Measurements from ENCODE around the gene RBFOX1. TPM values are rescaled to one million over a fixed set of nuclear protein-coding genes. Genes with fewer than 3 reads are reported as not detected.

Gene RBFOX1
- polyA plus RNA-seq, 1 donor from 2014 or later = 56.8 TPM

DNA sequence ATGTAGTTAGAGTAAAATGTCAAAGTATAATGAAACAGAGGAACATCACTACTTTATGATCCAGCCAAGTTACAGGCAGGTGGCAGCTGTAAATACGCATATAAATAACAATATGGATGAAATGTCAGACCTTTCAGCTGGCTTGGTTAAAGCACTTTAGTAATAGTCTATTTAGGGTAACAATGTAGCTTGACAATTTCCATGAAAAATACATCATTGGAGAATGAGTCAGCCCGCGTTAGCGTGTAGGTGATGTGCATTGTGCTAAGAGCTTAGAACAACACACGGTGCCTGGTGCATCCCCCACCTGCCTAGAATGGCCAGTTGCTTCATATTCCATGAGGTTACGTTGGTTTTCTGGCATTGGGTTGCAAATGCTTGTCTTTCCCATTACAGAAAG, 119.4 kb downstream of the RBFOX1 start:
- Histone ChIP-seq H3K27me3 (ENCODE audit: insufficient read depth, low read depth, low read length) (no peaks in the 10 kb centered on the region), H2AFZ (ENCODE audit: low read depth, low read length) (no peak overlapping the region), H4K20me1 (ENCODE audit: insufficient read depth) (no peaks in the 10 kb centered on the region), H3K9ac (ENCODE audit: low read length) (no peak overlapping the region), H3F3A (ENCODE audit: insufficient read depth, low read length, poor library complexity, severe bottlenecking) (no peaks in the 10 kb centered on the region), H3K9me3 (ENCODE audit: low read length) (no peaks in the 10 kb centered on the region), H3K4me2 (ENCODE audit: low read length) (no peak overlapping the region), H3K79me2 (replicated peaks; ENCODE audit: insufficient read depth, low read length) (no peaks in the 10 kb centered on the region), H3K36me3 (ENCODE audit: insufficient read depth, low read length) (no peaks in the 10 kb centered on the region), H3K27ac (ENCODE audit: low read length) (peak overlapping the region; percentile 60), H3K4me3 (ENCODE audit: low read length) (peak overlapping the region; percentile 23), H3K9me2 (ENCODE audit: insufficient read depth, low read length) (no peaks in the 10 kb centered on the region)
- TF ChIP-seq TAF1 (IDR thresholded peaks at IDR 0.05; ENCODE audit: low read depth) = no peak
- peak; percentile 32 for TF ChIP-seq RAD21 (conservative IDR thresholded peaks at IDR 0.05)
- peak; percentile 18 for TF ChIP-seq SMC3 (conservative IDR thresholded peaks at IDR 0.05; ENCODE audit: poor library complexity)
- TF ChIP-seq CTCF (IDR thresholded peaks at IDR 0.05; ENCODE audit: poor library complexity, severe bottlenecking) = no peak
- no peak for TF ChIP-seq EZH2 (IDR thresholded peaks at IDR 0.05; ENCODE audit: borderline replicate concordance, insufficient read depth, low read length, poor library complexity, severe bottlenecking)
- no peak for TF ChIP-seq MXI1 (conservative IDR thresholded peaks at IDR 0.05; ENCODE audit: poor library complexity, severe bottlenecking)
- peak; percentile 87 for TF ChIP-seq EP300 (conservative IDR thresholded peaks at IDR 0.05; ENCODE audit: poor library complexity, severe bottlenecking)
- TF ChIP-seq REST (IDR thresholded peaks at IDR 0.05; ENCODE audit: borderline replicate concordance) = no peak
- TF ChIP-seq POLR2AphosphoS5 (IDR thresholded peaks at IDR 0.05) = peak; percentile 87

- Histone ChIP-seq H2AFZ (ENCODE audit: low read depth, low read length) (no peak overlapping the region), H3K9me2 (ENCODE audit: insufficient read depth, low read length) (no peaks in the 10 kb centered on the region), H4K20me1 (ENCODE audit: insufficient read depth) (no peaks in the 10 kb centered on the region), H3K9me3 (ENCODE audit: low read length) (no peaks in the 10 kb centered on the region), H3K4me2 (ENCODE audit: low read length) (no peak overlapping the region), H3K27ac (ENCODE audit: low read length) (no peak overlapping the region), H3F3A (ENCODE audit: insufficient read depth, low read length, poor library complexity, severe bottlenecking) (no peaks in the 10 kb centered on the region), H3K4me3 (ENCODE audit: low read length) (no peak overlapping the region), H3K79me2 (replicated peaks; ENCODE audit: insufficient read depth, low read length) (no peaks in the 10 kb centered on the region), H3K9ac (ENCODE audit: low read length) (no peak overlapping the region), H3K36me3 (ENCODE audit: insufficient read depth, low read length) (no peaks in the 10 kb centered on the region), H3K27me3 (ENCODE audit: insufficient read depth, low read depth, low read length) (no peaks in the 10 kb centered on the region)
- TF ChIP-seq REST (IDR thresholded peaks at IDR 0.05; ENCODE audit: borderline replicate concordance) = no peak
- TF ChIP-seq MXI1 (conservative IDR thresholded peaks at IDR 0.05; ENCODE audit: poor library complexity, severe bottlenecking) = no peak
- no peak for TF ChIP-seq CTCF (IDR thresholded peaks at IDR 0.05; ENCODE audit: poor library complexity, severe bottlenecking)
- TF ChIP-seq EP300 (conservative IDR thresholded peaks at IDR 0.05; ENCODE audit: poor library complexity, severe bottlenecking) = no peak
- no peak for TF ChIP-seq POLR2AphosphoS5 (IDR thresholded peaks at IDR 0.05)
These were observed 123.6 kb downstream of the RBFOX1 start for GRCh38 chr16:7456211-7456610.
